GM10266 (cell line): ENCODE measurements around the gene WNK4.

Experiments used
- DNase-seq: peaks from one replicate; pipeline ENCODE4 v3.0.0; 2012; ENCODE audit errors: extremely low spot score
- CTCF ChIP-seq: IDR thresholded peaks from 2 replicates; pipeline ENCODE4 v1.5.1; 2012; ENCODE audit warnings: mild to moderate bottlenecking, low read depth; ENCODE audit not compliant: control insufficient read depth, insufficient read depth; ENCODE audit errors: missing control alignments

WNK4 gene

DNA sequence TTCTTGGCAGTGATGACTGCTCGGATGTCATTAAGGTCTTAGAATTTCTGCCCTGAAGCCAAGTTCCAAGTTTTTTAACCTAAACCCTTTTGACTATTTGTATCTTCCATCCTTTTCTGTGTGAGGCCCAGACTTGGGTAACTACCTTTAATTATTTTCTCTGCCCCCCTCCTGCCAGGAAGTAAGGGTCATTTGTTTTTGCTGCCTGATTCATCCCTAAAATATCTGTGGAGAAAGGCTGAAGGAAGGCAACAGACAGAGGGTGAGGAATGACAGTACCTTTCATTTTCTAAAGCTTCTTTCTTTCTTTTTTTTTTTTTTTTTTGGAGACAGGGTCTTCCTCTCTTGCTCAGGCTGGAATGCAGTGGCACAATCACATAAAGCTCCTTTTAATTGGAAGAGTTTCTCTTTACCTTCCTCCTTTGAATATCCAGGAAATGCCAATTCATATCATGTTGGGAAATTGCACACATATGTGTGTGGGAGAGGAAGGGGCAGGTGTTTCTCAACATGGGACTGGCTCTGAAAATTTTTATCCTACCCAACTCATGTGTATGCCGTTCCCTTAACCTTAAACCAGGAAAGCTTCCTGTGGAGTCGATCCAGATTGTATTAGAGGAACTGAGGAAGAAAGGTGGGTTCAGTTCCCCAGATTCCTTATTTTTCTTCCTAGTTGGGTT, 6.2 kb upstream of the WNK4 start:
- no peak for DNase-seq
- TF ChIP-seq CTCF: no peak

DNA sequence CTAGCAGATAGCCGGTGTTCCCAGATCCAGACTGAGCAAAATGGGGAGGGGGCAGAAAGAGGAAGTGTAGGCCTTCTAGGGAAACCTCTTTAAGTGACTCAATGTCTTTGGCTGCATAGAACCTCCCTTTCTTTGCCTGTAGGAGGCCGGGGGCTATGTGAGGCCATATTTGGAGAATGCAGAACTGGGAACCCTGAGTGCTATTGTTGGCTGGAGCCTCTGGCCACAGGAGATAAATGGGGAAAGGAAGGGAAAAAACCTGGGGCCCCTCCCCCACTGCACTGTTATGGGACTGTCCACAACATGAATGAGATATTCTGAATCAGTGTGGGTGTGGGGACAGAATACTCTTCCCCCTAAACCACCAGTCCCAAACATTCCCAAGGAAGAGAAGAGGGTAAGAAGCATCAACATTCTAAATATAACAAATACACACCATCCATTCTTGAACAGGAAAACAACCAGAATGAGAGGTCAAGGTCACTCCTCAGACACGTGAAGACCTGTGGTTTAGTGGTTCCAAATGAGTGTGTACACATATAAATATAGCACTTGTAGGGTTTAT, 4.8 kb upstream of the WNK4 start:
- no peak for TF ChIP-seq CTCF
- peak; percentile 65 for DNase-seq

DNA sequence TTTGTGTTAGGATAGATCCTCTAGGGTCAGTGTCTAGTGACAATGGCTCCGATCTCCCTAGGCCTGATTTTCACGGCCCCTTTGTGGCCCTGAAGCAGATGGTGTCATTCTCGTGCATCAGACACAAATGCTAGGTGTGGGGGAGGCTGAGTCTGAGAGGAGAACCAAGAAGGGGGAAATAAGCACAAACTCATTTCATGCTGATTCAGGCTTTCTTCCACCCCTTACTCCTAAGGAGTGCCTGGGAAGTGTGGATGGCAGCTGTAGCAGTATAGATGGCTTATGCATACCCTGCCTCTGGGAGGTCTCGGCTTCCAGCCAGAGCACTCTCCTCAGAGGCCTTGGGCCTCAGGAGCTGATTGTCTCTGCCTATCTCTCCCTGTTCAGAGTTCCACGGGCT, 1.8 kb upstream of the WNK4 start:
- TF ChIP-seq CTCF: no peak
- no peak for DNase-seq

DNA sequence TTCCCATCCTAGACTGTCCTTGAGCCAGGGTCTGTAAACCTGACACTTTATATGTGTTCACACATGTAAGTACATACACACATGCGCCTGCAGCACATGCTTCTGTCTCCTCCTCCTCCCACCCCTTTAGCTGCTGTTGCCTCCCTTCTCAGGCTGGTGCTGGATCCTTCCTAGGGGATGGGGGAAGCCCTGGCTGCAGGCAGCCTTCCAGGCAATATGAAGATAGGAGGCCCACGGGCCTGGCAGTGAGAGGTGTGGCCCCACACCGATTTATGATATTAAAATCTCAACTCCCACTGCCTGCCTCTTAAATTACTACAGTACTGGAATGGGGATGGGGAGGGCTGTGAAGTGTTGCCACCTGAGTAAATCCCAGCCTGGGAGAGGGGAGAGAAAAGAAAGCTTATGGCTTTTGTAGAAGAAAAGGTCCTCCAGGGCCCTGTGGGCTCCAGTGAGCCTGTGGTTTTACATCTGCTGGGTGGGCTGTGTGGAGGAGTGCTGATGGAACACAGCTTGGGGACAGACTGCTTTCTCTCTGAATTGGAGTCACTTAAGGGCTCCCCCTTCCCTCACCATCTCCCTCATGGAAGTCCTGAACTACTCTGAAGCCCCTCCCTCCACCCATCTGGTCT, 990 bp upstream of the WNK4 start:
- TF ChIP-seq CTCF: no peak

GRCh38 chr17:42780851-42781638, 635 bp downstream of the WNK4 start:
- TF ChIP-seq CTCF: no peak
- DNase-seq: peak; percentile 37

More for the DNA sequence above, 990 bp upstream of the WNK4 start:
- DNase-seq: no peak

- TF ChIP-seq CTCF: no peak
- DNase-seq: peak; percentile 44
Measured at GRCh38 chr17:42781639-42782165, 1.3 kb downstream of the WNK4 start.
